HFF-Myc (cell line): Measurements from ENCODE around the gene TPX2.
A peak's percentile ranks its signal among the peaks of the same experiment; 100 is the strongest.

Experiments
- DNase-seq: peaks from one replicate; pipeline ENCODE4 v3.0.0-alpha.2; 2011; ENCODE audit warnings: low read depth; ENCODE audit errors: extremely low read depth
- H3K4me3 ChIP-seq: replicated peaks from 2 replicates; pipeline ENCODE4 v1.5.1; 2011; ENCODE audit warnings: low read depth, mild to moderate bottlenecking, control low read depth, low read length
- CTCF ChIP-seq: IDR thresholded peaks from 2 replicates; pipeline ENCODE4 v1.5.1; 2012; ENCODE audit warnings: mild to moderate bottlenecking, low read depth, low read length, control low read depth; ENCODE audit errors: missing control alignments

TPX2 gene

GRCh38 chr20:31695849-31696804 is 43.0 kb upstream of the TPX2 start:
- DNase-seq: no peak
- no peak for TF ChIP-seq CTCF
- H3K4me3 ChIP-seq: no peak overlapping the region

- no peak for DNase-seq
- no peak overlapping the region for H3K4me3 ChIP-seq
- TF ChIP-seq CTCF: no peak
Observed at GRCh38 chr20:31698243-31698802, 40.8 kb upstream of the TPX2 start.

GRCh38 chr20:31698803-31699718 is 40.0 kb upstream of the TPX2 start:
- DNase-seq: peak; percentile 93
- TF ChIP-seq CTCF: no peak
- H3K4me3 ChIP-seq: no peak overlapping the region

GRCh38 chr20:31699801-31700728 is 39.0 kb upstream of the TPX2 start:
- TF ChIP-seq CTCF: no peak
- no peak overlapping the region for H3K4me3 ChIP-seq
- no peak for DNase-seq

GRCh38 chr20:31700747-31701146 is 38.3 kb upstream of the TPX2 start:
- TF ChIP-seq CTCF: no peak
- no peak overlapping the region for H3K4me3 ChIP-seq
- DNase-seq: no peak

GRCh38 chr20:31701591-31701990 is 37.5 kb upstream of the TPX2 start:
- no peak for DNase-seq
- H3K4me3 ChIP-seq: no peak overlapping the region
- no peak for TF ChIP-seq CTCF
